Activated T-helper 1 cell treated with Interleukin-2 at 50 U/mL for 16 hours (primary cell): ENCODE measurements around the gene PAQR4.
A peak's percentile ranks its signal among the peaks of the same experiment; 100 is the strongest.

Experiments
- DNase-seq: peaks from one replicate; pipeline ENCODE4 v3.0.0-alpha.2; 2020; ENCODE audit warnings: low read depth

Gene PAQR4

GRCh38 chr16:2980227-2981176 is 11.4 kb downstream of the PAQR4 start, which contains the start of gene PKMYT1:
Gene PKMYT1, minus strand, starts transcription at chr16:2980446. Its CDS starts 789 bp downstream, at chr16:2979657.
- DNase-seq, result peak; percentile 95

GRCh38 chr16:2981177-2981898 is 12.2 kb downstream of the PAQR4 start:
- DNase-seq, result no peak

- DNase-seq, result no peak
Measured at GRCh38 chr16:2981899-2982250, 12.7 kb downstream of the PAQR4 start.

GRCh38 chr16:2982402-2982801 is 13.3 kb downstream of the PAQR4 start:
- no peak for DNase-seq

GRCh38 chr16:2983706-2984136 is 14.6 kb downstream of the PAQR4 start:
- peak; percentile 53 for DNase-seq

GRCh38 chr16:2985462-2985861 is 16.3 kb downstream of the PAQR4 start:
- no peak for DNase-seq

- no peak for DNase-seq
Measured at GRCh38 chr16:2985893-2986355, 16.8 kb downstream of the PAQR4 start.

GRCh38 chr16:2986623-2987188 is 17.6 kb downstream of the PAQR4 start:
- no peak for DNase-seq

GRCh38 chr16:2987286-2987685 is 18.1 kb downstream of the PAQR4 start:
- DNase-seq, result no peak

GRCh38 chr16:2987833-2988232 is 18.7 kb downstream of the PAQR4 start:
- no peak for DNase-seq

GRCh38 chr16:2988590-2989099 is 19.5 kb downstream of the PAQR4 start:
- DNase-seq, result no peak

- no peak for DNase-seq
Measured at GRCh38 chr16:2990891-2991290, 21.7 kb downstream of the PAQR4 start.

- no peak for DNase-seq
Measured at GRCh38 chr16:2991566-2992261, 22.6 kb downstream of the PAQR4 start.

GRCh38 chr16:2992383-2993081 is 23.4 kb downstream of the PAQR4 start:
- no peak for DNase-seq

GRCh38 chr16:2996298-2996697 is 27.1 kb downstream of the PAQR4 start:
- no peak for DNase-seq

GRCh38 chr16:2999929-3000328 is 30.8 kb downstream of the PAQR4 start:
- no peak for DNase-seq

- no peak for DNase-seq
Measured at GRCh38 chr16:3000540-3000939, 31.4 kb downstream of the PAQR4 start.

GRCh38 chr16:3001316-3001715 is 32.2 kb downstream of the PAQR4 start:
- DNase-seq, result no peak

- peak; percentile 93 for DNase-seq
Measured at GRCh38 chr16:3003582-3004270, 34.6 kb downstream of the PAQR4 start.

GRCh38 chr16:3004319-3004718 is 35.2 kb downstream of the PAQR4 start:
- DNase-seq, result no peak
